GM19025 (cell line): ENCODE measurements around the gene CERS6.
A peak's percentile ranks its signal among the peaks of the same experiment; 100 is the strongest.

Experiments used
- ATAC-seq: cut with Tn5 transposase; IDR thresholded peaks from one replicate; pipeline ENCODE4 v1.9.1; 2021; ENCODE audit warnings: mild to moderate bottlenecking, low read depth, moderate library complexity; ENCODE audit not compliant: unreplicated experiment

Gene CERS6

DNA sequence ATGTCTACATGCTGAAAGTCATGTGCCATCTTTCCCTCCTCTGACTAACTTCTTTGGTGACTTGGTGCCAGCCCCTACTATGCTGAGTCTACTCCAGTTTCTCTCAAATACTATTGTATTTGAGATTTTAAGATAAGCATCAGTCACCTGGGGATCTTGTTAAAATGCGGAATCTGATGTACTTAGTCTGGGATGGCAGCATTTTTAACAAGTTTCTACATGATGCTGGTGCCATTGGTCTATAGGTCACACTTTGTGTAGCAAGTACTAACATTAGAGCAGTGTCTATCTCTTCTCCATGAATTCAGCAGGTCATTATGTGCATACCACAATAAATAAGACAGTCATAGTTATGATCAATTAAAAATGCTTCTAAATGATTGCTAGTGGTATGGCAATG, 106.9 kb downstream of the CERS6 start:
- no peak for ATAC-seq

- ATAC-seq: no peak
These were observed 108.6 kb downstream of the CERS6 start for GRCh38 chr2:168564641-168565040.

GRCh38 chr2:168565112-168565511, 109.0 kb downstream of the CERS6 start:
- ATAC-seq: no peak

- ATAC-seq: no peak
These were observed 109.4 kb downstream of the CERS6 start for GRCh38 chr2:168565512-168565911.

- no peak for ATAC-seq
These were observed 111.0 kb downstream of the CERS6 start for GRCh38 chr2:168566974-168567665.

DNA sequence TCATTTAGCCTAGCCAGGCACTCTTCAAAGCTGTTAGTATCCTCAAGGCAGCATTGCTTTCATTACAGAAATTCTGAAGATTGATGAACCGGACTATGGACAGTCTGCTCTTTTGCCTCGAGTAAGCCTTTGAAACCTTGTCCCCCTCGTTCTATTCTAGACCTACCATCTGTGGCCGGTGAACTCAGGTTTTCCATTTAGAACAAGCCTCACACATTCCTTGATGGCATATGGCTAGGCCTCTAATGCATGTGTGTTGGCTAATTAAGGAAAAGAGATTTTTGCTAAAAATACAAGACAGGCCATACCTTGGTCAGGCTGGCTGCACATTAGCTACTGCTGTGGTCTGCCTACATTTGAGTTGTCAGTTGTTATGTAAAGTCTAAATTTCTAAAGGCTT, 111.8 kb downstream of the CERS6 start:
- no peak for ATAC-seq

DNA sequence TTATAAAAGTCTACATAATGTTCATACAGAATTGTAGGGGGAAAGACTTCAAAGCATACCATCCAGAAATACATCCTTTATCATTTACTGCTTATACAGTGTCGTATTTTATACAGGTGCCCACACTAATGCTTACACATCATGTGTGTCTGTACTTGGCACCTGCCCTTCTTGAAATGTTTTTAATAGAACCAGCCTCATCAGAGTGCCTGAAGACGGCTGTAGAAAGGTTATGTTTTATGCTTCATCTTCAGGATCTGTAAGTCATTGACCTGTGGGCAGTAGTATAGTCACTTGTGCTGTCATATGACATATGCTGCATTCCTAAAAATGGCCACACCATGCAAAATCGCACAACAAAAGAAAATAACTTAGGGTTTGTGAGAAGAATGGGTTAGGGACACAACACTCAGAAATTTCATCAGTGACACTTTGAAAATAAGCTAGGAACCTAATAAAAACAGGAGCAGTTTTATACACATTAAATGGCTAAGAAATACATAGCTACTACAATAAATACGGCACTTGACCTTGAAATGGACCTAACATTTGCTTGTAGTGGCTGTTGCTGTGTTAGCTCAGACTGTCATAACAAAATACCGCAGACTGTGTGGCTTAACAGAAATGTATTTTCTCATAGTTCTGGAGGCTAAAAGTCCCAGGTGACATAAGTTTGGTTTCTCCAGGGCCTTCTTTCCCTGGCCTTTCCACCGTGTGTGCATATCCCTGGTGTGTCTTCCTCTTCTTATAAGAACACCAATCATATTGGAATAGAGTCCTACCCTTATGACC, 112.6 kb downstream of the CERS6 start:
- ATAC-seq: no peak

- ATAC-seq: no peak
These were observed 115.0 kb downstream of the CERS6 start for GRCh38 chr2:168571061-168571460.

DNA sequence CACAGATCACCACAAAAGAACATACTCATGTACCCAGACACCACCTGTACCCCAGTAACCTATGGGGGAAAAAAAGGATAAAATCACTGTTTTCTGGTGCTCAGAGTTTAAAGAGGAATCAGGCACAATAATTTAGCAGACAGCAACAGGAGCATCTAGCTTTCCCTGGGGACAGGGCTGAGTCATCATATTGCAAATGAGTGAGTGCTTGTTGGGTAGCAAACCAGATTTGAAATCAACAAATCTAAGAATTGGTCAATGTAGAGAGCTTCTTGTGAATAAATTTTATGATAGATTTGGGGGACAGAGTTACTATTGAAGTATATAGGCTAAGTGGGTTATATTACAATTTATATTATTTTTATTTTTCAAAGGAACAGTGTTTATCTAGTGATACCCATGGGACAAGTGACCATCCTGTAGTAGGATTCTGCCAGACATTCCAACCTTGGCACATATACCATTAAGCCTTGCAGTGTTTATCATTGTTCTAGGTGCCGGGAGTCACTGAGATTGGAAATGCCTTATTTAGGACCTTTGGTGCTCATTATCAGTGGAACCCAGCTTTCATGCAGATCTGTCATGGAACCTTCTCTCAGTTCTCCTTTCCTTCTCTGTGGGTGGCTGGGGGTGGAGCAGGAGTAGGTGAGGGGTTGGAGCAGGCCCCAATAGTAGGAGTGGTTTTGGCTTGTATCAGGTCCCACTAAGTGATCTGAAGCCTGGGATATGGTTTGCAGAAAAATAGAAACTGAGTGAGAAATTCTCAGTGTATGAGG, 117.2 kb downstream of the CERS6 start:
- no peak for ATAC-seq

GRCh38 chr2:168574856-168575630, 119.0 kb downstream of the CERS6 start:
- no peak for ATAC-seq

DNA sequence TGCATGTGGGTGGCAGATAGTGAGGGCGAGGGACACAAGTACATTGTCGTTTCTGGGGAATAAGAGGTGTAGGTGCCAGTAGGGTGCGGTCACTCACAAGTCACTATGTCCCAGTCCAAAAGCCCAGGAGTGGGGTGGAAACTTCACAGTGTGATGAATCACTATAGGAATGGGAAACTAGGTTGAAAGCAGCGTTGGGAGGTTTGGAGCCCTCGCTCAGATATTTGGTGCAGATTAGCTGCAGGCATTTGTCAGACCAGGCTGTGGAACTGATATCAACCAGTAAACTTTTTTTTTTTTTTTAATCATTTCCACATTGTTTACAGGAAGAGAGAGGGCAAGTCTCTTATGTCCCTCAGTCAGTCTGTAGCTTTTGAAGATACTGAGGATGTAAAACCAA, 121.8 kb downstream of the CERS6 start:
- ATAC-seq: no peak

GRCh38 chr2:168583064-168583709, 127.1 kb downstream of the CERS6 start:
- peak; percentile 59 for ATAC-seq

GRCh38 chr2:168583710-168584521, 127.8 kb downstream of the CERS6 start:
- no peak for ATAC-seq

DNA sequence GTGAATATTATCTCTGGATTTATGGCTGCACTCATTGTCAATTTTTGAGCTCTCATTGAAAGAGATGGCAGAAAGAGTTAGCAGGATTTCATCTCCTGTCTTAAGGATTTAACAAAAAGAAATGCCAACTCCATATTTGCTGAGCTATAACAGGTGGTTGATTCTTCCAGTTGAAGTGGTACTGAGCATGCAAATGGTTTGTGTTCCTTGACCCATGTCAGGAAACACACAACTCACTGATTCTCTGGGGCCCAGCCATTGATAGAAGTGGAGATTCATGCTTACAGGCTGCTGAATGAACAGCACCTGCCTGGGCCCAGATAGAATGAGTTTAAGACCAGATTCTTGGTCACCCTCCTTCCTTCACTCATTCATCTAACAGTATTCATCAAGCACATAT, 128.8 kb downstream of the CERS6 start:
- ATAC-seq: no peak

GRCh38 chr2:168585700-168586099, 129.6 kb downstream of the CERS6 start:
- ATAC-seq: no peak

DNA sequence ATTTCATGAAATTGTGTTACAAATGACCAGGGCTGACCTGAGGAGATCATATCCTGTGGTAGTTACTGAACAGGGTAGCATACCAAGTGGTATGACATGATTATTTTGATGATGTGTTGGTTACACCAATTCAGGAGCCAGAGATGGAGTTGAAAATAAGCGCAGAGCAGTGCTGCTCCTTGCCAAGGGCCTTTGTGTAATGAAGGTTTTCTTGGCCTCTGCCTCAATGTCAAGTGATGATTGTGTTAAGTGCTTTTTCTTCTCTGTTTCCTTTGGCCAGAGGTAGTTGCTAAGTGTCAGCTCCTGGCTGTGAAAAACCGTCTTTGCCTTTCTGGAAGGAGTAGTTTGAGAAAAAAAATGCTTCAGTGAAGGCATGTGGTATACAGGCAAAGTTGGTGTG, 131.2 kb downstream of the CERS6 start:
- ATAC-seq: no peak

- no peak for ATAC-seq
These were observed 133.5 kb downstream of the CERS6 start for GRCh38 chr2:168589236-168590211.

DNA sequence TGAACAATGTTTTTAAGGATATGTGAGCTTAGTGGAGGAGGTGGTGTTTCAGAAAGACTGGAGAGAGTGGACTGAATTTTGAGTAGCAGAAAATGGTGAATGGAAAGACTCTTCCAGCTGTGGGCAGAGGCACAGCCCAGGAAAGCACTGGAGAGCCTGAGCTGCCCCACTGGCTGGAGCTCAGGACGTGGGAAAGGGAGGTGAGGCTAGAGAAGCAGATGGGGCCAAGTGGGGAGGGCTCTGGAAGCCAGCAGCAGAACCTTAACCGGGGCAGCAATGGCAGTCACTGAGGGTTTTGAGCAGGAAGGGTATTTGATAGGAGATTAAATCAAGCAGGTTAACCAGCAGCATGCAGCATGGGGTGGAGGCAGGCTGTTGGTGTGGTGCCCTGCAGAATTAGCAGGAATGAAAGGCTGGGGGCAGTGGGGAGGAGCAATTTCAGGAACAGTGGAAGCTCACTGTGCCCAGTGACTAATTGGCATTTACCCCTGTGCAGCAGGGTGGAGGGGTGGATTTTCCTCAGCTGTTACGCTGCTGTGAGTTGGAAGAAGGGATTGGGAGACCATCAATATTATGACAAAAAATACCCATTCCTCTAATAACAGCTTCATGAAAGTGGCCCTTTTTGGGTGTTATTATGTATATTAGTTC, 136.2 kb downstream of the CERS6 start:
- no peak for ATAC-seq
